MCF 10A (cell line): Measurements from ENCODE around the gene ZNF446. TPM values are rescaled to one million over a fixed set of nuclear protein-coding genes. Genes with fewer than 3 reads are reported as not detected.

Experiments used
- BruUV-seq: library from RNA; stranded (reverse); fragments of 400-500 nt; replicated peaks from 2 replicates; lab custom pipeline; 2021; lab: Mats Ljungman, UMichigan
- CTCF ChIA-PET: fragments of 300-600 bp; sonication (Branson Sonifier 250); formaldehyde crosslinking; extraction: SDS; loops from one replicate; lab custom pipeline; 2021; ENCODE audit warnings: antibody characterized with exemption, inconsistent platforms; lab: Yijun Ruan, JAX
- POLR2A ChIA-PET: fragments of 300-600, 350-650 bp; sonication (Branson Sonifier 250); formaldehyde crosslinking; extraction: SDS; loops from one replicate; lab custom pipeline; 2020; ENCODE audit warnings: antibody characterized with exemption, inconsistent platforms; lab: Yijun Ruan, JAX
- DNase-seq: peaks from one replicate; pipeline ENCODE4 v3.0.0-alpha.2; 2018; ENCODE audit not compliant: unreplicated experiment
- H3K27ac Mint-ChIP-seq: one replicate; pipeline ENCODE4 v1.8.0; 2022; ENCODE audit warnings: mild to moderate bottlenecking, low read depth, mixed read lengths; ENCODE audit not compliant: unreplicated experiment
- H3K27me3 Mint-ChIP-seq: one replicate; pipeline ENCODE4 v1.8.0; 2022; ENCODE audit warnings: mixed read lengths; ENCODE audit not compliant: insufficient read depth, unreplicated experiment
- H3K36me3 Mint-ChIP-seq: one replicate; pipeline ENCODE4 v1.8.0; 2022; ENCODE audit warnings: mild to moderate bottlenecking, moderate library complexity, mixed read lengths; ENCODE audit not compliant: insufficient read depth, unreplicated experiment
- H3K4me1 Mint-ChIP-seq: one replicate; pipeline ENCODE4 v1.8.0; 2022; ENCODE audit warnings: mixed read lengths; ENCODE audit not compliant: insufficient read depth, unreplicated experiment
- H3K4me3 Mint-ChIP-seq: one replicate; pipeline ENCODE4 v1.8.0; 2022; ENCODE audit warnings: mild to moderate bottlenecking, moderate library complexity, mixed read lengths; ENCODE audit not compliant: unreplicated experiment
- H3K9me3 Mint-ChIP-seq: one replicate; pipeline ENCODE4 v1.8.0; 2022; ENCODE audit warnings: mixed read lengths; ENCODE audit not compliant: unreplicated experiment
- CTCF ChIP-seq: fragments of 200-600 bp; IDR thresholded peaks from one replicate; pipeline ENCODE4 v1.8.0; 2022; ENCODE audit warnings: antibody characterized with exemption, mild to moderate bottlenecking; ENCODE audit not compliant: unreplicated experiment
- intact Hi-C: fragments of 100-400 bp; cut with micrococcal nuclease; formaldehyde crosslinking; loops from 2 replicates; pipeline ENCODE4 v1.14.1; 2022
- total RNA-seq: library from RNA; stranded (reverse); gene quantifications from 2 replicates; pipeline ENCODE4 v1.2.3, GENCODE V29; 2022

ZNF446 gene
- total RNA-seq, 1 experiment from 2014 or later: 8.3 TPM

DNA sequence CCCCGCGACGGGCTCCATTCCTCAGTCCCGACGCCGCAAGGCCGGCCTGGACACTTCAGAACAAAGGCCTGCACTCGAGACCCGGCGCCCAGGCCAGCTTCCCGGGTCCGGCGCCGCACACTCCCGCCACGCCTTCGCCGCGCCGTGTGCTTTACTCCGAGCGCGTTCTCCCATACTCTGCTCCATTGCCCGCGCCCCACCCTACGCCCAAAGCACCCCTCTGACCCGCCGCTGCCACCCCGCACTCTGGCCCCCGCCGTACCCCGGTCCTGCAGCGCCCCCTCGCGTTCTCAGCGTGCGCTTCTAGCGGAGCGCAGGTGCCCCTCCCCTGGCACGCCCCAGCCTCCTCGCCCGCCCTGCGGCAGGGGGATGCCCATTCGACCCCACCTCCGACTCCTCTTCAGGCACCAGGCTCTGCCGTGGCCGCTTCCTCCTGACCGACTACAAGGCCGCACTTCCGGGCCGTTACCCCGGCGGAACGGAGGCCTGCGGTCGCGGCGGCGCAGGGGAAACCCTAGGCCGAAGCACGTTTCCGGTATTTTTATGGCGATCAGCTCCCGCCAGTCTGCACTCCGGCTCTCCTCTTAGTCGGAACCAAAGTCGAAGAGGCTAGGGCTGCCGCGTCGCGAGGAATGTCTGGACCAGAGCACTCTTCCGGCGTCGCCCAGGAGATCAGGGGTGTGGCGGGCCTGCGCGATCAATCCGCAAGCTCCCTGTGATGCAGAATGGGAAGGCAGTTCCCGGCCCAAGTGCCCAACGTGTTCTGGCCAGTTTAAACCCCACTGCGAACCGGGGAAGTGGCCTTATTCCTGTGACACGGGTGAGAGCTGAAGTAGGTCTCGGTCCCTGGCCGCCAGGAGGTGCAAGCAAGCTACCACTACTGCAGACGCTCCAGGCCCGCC is 43.5 kb downstream of the ZNF446 start, which contains the start of gene ZBTB45:
Gene ZBTB45, minus strand, starts transcription at position 456 of the 902 bp plus-strand sequence. CDS start 2,137 bp downstream, outside the sequence.
- TF ChIP-seq CTCF: peak; percentile 86
- ChIA-PET POLR2A (interaction anchor here (0.5 to 6.7 kb wide), 33 partner anchors 9 to 1183 kb away, joined by 3 to 194 read pairs (median 5); partner anchors contain the start of genes CHMP2A, MZF1, RNF225 and RPS5), CTCF (interaction anchor here (0.6 to 5.7 kb wide), 33 partner anchors 9 to 1414 kb away, joined by 3 to 43 read pairs (median 4); partner anchors contain the start of genes CHMP2A, TRIM28 and ZNF324B)
- TSS peak; percentile 69 for BruUV-seq
- H3K27me3 Mint-ChIP-seq: no peaks in the 10 kb centered on the region
- no peaks in the 10 kb centered on the region for H3K9me3 Mint-ChIP-seq
- H3K36me3 Mint-ChIP-seq: peaks cover 29% of the 10 kb centered on the region
- peak; percentile 98 for DNase-seq
- intact Hi-C loops: loop anchor here (1.0 to 2.0 kb wide), 3 partner anchors 25 to 157 kb away; partner anchors contain the start of genes CHMP2A, TRIM28 and ZNF497
- peaks cover 27% of the 10 kb centered on the region for H3K4me1 Mint-ChIP-seq
- H3K4me3 Mint-ChIP-seq: peak within 1 kb of the TSS; percentile 83
- H3K27ac Mint-ChIP-seq: peak within 1 kb of the TSS; percentile 100

GRCh38 chr19:58520257-58520599 is 44.1 kb downstream of the ZNF446 start:
- Mint-ChIP-seq H3K4me1 (peaks cover 27% of the 10 kb centered on the region), H3K9me3 (no peaks in the 10 kb centered on the region), H3K4me3 (peak overlapping the region; percentile 83), H3K36me3 (peaks cover 28% of the 10 kb centered on the region), H3K27ac (peak overlapping the region; percentile 100), H3K27me3 (no peaks in the 10 kb centered on the region)
- ChIA-PET CTCF (interaction anchor here (0.6 to 5.7 kb wide), 22 partner anchors 9 to 1415 kb away, joined by 3 to 43 read pairs (median 4); partner anchors contain the start of genes CHMP2A and TRIM28), POLR2A (interaction anchor here (0.7 to 6.7 kb wide), 30 partner anchors 9 to 1109 kb away, joined by 3 to 194 read pairs (median 5); partner anchors contain the start of genes CHMP2A, MZF1, RNF225 and RPS5)
- intact Hi-C loops: no loop called here
- BruUV-seq: no TSS peak
- TF ChIP-seq CTCF: no peak
- no peak for DNase-seq

GRCh38 chr19:58521651-58522050 is 45.5 kb downstream of the ZNF446 start:
- TF ChIP-seq CTCF: no peak
- peaks cover 28% of the 10 kb centered on the region for H3K36me3 Mint-ChIP-seq
- peak overlapping the region; percentile 23 for H3K27ac Mint-ChIP-seq
- CTCF ChIA-PET: interaction anchor here (0.5 to 5.7 kb wide), 6 partner anchors 8 to 212 kb away, joined by 3 to 43 read pairs (median 8); partner anchors contain the start of genes CHMP2A and TRIM28
- peak overlapping the region; percentile 83 for H3K4me3 Mint-ChIP-seq
- H3K9me3 Mint-ChIP-seq: no peaks in the 10 kb centered on the region
- no peak for DNase-seq
- intact Hi-C loops: no loop called here
- H3K4me1 Mint-ChIP-seq: peaks cover 19% of the 10 kb centered on the region
- POLR2A ChIA-PET: interaction anchor here (2.7 to 6.7 kb wide), 4 partner anchors 24 to 46 kb away, joined by 13 to 194 read pairs (median 122); partner anchors contain the start of genes CHMP2A, TRIM28, UBE2M and ZNF446
- no TSS peak for BruUV-seq
- no peaks in the 10 kb centered on the region for H3K27me3 Mint-ChIP-seq
